H1 (cell line): ENCODE measurements around the gene KLF13. TPM values are rescaled to one million over a fixed set of nuclear protein-coding genes. Genes with fewer than 3 reads are reported as not detected.

Experiments
- CTCF ChIA-PET: fragments of 300-600 bp; sonication (Branson Sonifier 250); formaldehyde crosslinking; loops from one replicate; lab custom pipeline; 2021; ENCODE audit not compliant: partially characterized antibody; lab: Charles Lee
- POLR2A ChIA-PET: fragments of 300-600 bp; sonication (Branson Sonifier 250); formaldehyde crosslinking; loops from one replicate; lab custom pipeline; 2021; ENCODE audit warnings: inconsistent platforms; ENCODE audit not compliant: partially characterized antibody; lab: Charles Lee
- DNase-seq, 2 experiments: peaks; one replicate each; pipeline versions ENCODE4 v3.0.0 to v3.0.0-alpha.2; 2010 to 2022; ENCODE audit warnings: low spot score in 2 of 2, low read depth in 1 of 2, mixed read lengths in 1 of 2
- FAIRE-seq: peaks from 2 replicates; lab custom pipeline; 2011; peaks lifted over from hg19 to GRCh38; lab: Jason Lieb, UNC
- H2AFZ ChIP-seq: 2 replicates; pipeline ENCODE4 v1.8.1; 2012; ENCODE audit warnings: low read length, inconsistent platforms
- H2AK5ac ChIP-seq: 2 replicates; pipeline ENCODE4 v1.6.1; 2013; ENCODE audit warnings: low read depth, low read length
- H2BK120ac ChIP-seq: replicated peaks from 2 replicates; pipeline ENCODE3; 2013; ENCODE audit warnings: low read depth, low read length, inconsistent platforms
- H2BK12ac ChIP-seq: 2 replicates; pipeline ENCODE4 v1.6.1; 2013; ENCODE audit warnings: low read depth, low read length
- H2BK15ac ChIP-seq: 2 replicates; pipeline ENCODE4 v1.6.1; 2013; ENCODE audit warnings: low read length
- H2BK20ac ChIP-seq: 2 replicates; pipeline ENCODE4 v1.6.1; 2013; ENCODE audit warnings: low read length
- H2BK5ac ChIP-seq: 2 replicates; pipeline ENCODE4 v1.6.1; 2013; ENCODE audit warnings: low read depth, low read length
- H3K14ac ChIP-seq: 2 replicates; pipeline ENCODE4 v1.6.1; 2013; ENCODE audit warnings: inconsistent platforms; ENCODE audit not compliant: insufficient read length
- H3K18ac ChIP-seq: 2 replicates; pipeline ENCODE4 v1.6.1; 2013; ENCODE audit warnings: low read length; ENCODE audit errors: extremely low read depth
- H3K23ac ChIP-seq: 2 replicates; pipeline ENCODE4 v1.6.1; 2013; ENCODE audit warnings: inconsistent platforms; ENCODE audit not compliant: insufficient read length
- H3K23me2 ChIP-seq: 2 replicates; pipeline ENCODE4 v1.6.1; 2013; ENCODE audit warnings: low read depth, low read length
- H3K27ac ChIP-seq: 2 replicates; pipeline ENCODE4 v1.6.1; 2011; ENCODE audit warnings: low read depth, low read length, inconsistent platforms
- H3K27me3 ChIP-seq, 4 experiments: replicated peaks in 1 of 4; 1 replicate in 1 of 4; 2 replicates in 3 of 4; pipeline versions ENCODE4 v1.6.1 to v1.8.1; 2011 to 2013; ENCODE audit warnings: low read length in 3 of 4, mild to moderate bottlenecking in 3 of 4, inconsistent platforms in 2 of 4, mixed read lengths in 2 of 4, moderate library complexity in 1 of 4; ENCODE audit not compliant: control insufficient read depth in 3 of 4, insufficient read depth in 3 of 4; ENCODE audit errors: extremely low read depth in 1 of 4
- H3K36me3 ChIP-seq, 4 experiments: 2 replicates each; pipeline versions ENCODE4 v1.6.1 to v1.8.1; 2011 to 2013; ENCODE audit warnings: mild to moderate bottlenecking in 4 of 4, low read length in 3 of 4, moderate library complexity in 2 of 4, control low read depth in 1 of 4, inconsistent platforms in 1 of 4; ENCODE audit not compliant: insufficient read depth in 4 of 4, control insufficient read depth in 2 of 4
- H3K4ac ChIP-seq: replicated peaks from 2 replicates; pipeline ENCODE3; 2013; ENCODE audit warnings: low read length, low read depth, mixed read lengths, inconsistent platforms; ENCODE audit not compliant: insufficient read length
- H3K4me1 ChIP-seq, 4 experiments: replicated peaks in 1 of 4; 1 replicate in 1 of 4; 2 replicates in 3 of 4; pipeline versions ENCODE4 v1.6.1 to v1.8.1; 2011 to 2013; ENCODE audit warnings: low read length in 3 of 4, inconsistent platforms in 2 of 4, mixed read lengths in 1 of 4; ENCODE audit not compliant: insufficient read depth in 4 of 4, control insufficient read depth in 3 of 4
- H3K4me2 ChIP-seq, 2 experiments: 2 replicates each; pipeline versions ENCODE4 v1.6.1 to v1.8.1; 2011 to 2013; ENCODE audit warnings: low read depth in 2 of 2, low read length in 2 of 2, control low read depth in 1 of 2, inconsistent platforms in 1 of 2, mild to moderate bottlenecking in 1 of 2; ENCODE audit not compliant: insufficient read depth in 1 of 2
- H3K4me3 ChIP-seq, 4 experiments: fragments of 200-600, 300-600 bp in 1 of 4; sonication (generic), shearing (Covaris generic), sonication (Bioruptor Twin) in 1 of 4; 2 replicates each; pipeline versions ENCODE4 v1.5.1 to v1.8.1; 2011 to 2016; ENCODE audit warnings: low read length in 4 of 4, low read depth in 3 of 4, control low read depth in 2 of 4, inconsistent platforms in 2 of 4, mild to moderate bottlenecking in 2 of 4, mixed read lengths in 1 of 4, moderate library complexity in 1 of 4; ENCODE audit not compliant: insufficient read depth in 2 of 4; ENCODE audit errors: extremely low read depth in 1 of 4
- H3K56ac ChIP-seq: replicated peaks from 2 replicates; pipeline ENCODE3; 2013; ENCODE audit warnings: low read depth, mild to moderate bottlenecking, mixed read lengths, low read length, inconsistent platforms; ENCODE audit not compliant: insufficient read length
- H3K79me1 ChIP-seq: 2 replicates; pipeline ENCODE4 v1.6.1; 2013; ENCODE audit warnings: low read depth, low read length, control low read depth
- H3K79me2 ChIP-seq, 2 experiments: 2 replicates each; pipeline versions ENCODE4 v1.6.1 to v1.8.1; 2012 to 2013; ENCODE audit warnings: low read length in 2 of 2, mild to moderate bottlenecking in 2 of 2, inconsistent platforms in 1 of 2; ENCODE audit not compliant: insufficient read depth in 2 of 2, control insufficient read depth in 1 of 2
- H3K9ac ChIP-seq, 4 experiments: replicated peaks in 1 of 4; 1 replicate in 1 of 4; 2 replicates in 3 of 4; pipeline versions ENCODE4 v1.6.1 to v1.8.1; 2011 to 2013; ENCODE audit warnings: low read depth in 3 of 4, low read length in 3 of 4, control low read depth in 2 of 4, mild to moderate bottlenecking in 2 of 4, moderate library complexity in 2 of 4, inconsistent platforms in 1 of 4; ENCODE audit errors: extremely low read depth in 1 of 4
- H3K9me3 ChIP-seq, 2 experiments: 2 replicates each; pipeline versions ENCODE4 v1.6.1 to v1.8.1; 2012 to 2013; ENCODE audit warnings: mild to moderate bottlenecking in 2 of 2, moderate library complexity in 2 of 2, control low read depth in 1 of 2, inconsistent platforms in 1 of 2, low read depth in 1 of 2, low read length in 1 of 2, mixed read lengths in 1 of 2; ENCODE audit not compliant: insufficient read depth in 2 of 2
- H4K20me1 ChIP-seq, 2 experiments: replicated peaks in 1 of 2; 2 replicates each; pipeline versions ENCODE3 to v1.8.1; 2011 to 2013; ENCODE audit warnings: inconsistent platforms in 2 of 2, low read length in 2 of 2, mild to moderate bottlenecking in 1 of 2; ENCODE audit not compliant: insufficient read depth in 2 of 2, control insufficient read depth in 1 of 2
- H4K5ac ChIP-seq: 2 replicates; pipeline ENCODE4 v1.6.1; 2013; ENCODE audit warnings: low read length, low read depth, mixed read lengths, inconsistent platforms; ENCODE audit not compliant: insufficient read length
- H4K8ac ChIP-seq: 2 replicates; pipeline ENCODE4 v1.8.0; 2013; ENCODE audit warnings: mild to moderate bottlenecking, moderate library complexity, low read length, inconsistent platforms; ENCODE audit not compliant: insufficient read depth; ENCODE audit errors: extremely low read depth
- H4K91ac ChIP-seq: replicated peaks from 2 replicates; pipeline ENCODE3; 2013; ENCODE audit warnings: low read length, mixed read lengths, inconsistent platforms; ENCODE audit not compliant: insufficient read length
- WGBS, 2 experiments: shearing (Covaris generic) in 1 of 2; methylation state at CpG; one replicate each; pipeline versions ENCODE4 v1.1.6 to v1.1.7; 2013 to 2015; ENCODE audit warnings: low lambda C conversion rate in 2 of 2, mixed read lengths in 2 of 2, inconsistent platforms in 1 of 2, low coverage in 1 of 2, missing lambda C conversion rate in 1 of 2; ENCODE audit not compliant: insufficient replicate concordance in 2 of 2, insufficient coverage in 1 of 2, insufficient read length in 1 of 2; ENCODE audit errors: extremely low coverage in 1 of 2, missing lambda C conversion rate in 1 of 2; 5-methylcytosine and 5-hydroxymethylcytosine counted together
- polyA plus RNA-seq, 7 experiments: library from polyadenylated mRNA; depleted of rRNA in 3 of 7; stranded (reverse) in 5 of 7; unstranded in 2 of 7; fragments of >200 nt in 5 of 7; fragments of 200-250 nt in 2 of 7; gene quantifications; 1 replicate in 5 of 7; 2 replicates in 1 of 7; 4 replicates in 1 of 7; pipeline versions ENCODE4 v1.2.1 to v1.2.3, GENCODE V29; 2011 to 2013; ENCODE audit warnings: missing spikeins in 2 of 7, mixed read lengths in 2 of 7
- total RNA-seq: library from RNA; stranded (reverse); fragmentation: NEBNext Ultra II Directional; extraction: Animal tissue kit (Norgen Biotek cat#: 25700); gene quantifications from 2 replicates; pipeline ENCODE4 v1.2.1, GENCODE V29; 2021

KLF13 gene
- total and polyA plus RNA-seq, 2 of the 8 experiments (the other 6 are each of a cell fraction or from before 2014, with no cell fraction given), result 18.3 to 33.4 TPM

- 87% methylated on average over 14 of the region's 14 CpGs; no CpG with 5 or more reads in 1 of the 2 experiments for WGBS, 2 experiments
- no peak overlapping the region for H2BK20ac ChIP-seq
- H2BK120ac ChIP-seq, result no peak overlapping the region
- H3K14ac ChIP-seq, result no peak overlapping the region
- no peak overlapping the region for H3K4me2 ChIP-seq
- peaks cover 27% of the 10 kb centered on the region for H3K79me1 ChIP-seq
- H4K20me1 ChIP-seq, result peaks cover 13 to 27% of the 10 kb centered on the region in 2 experiments
- no peak overlapping the region for H3K9ac ChIP-seq
- no peak overlapping the region; the same call in none of the 2 replicates for H3K18ac ChIP-seq
- CTCF ChIA-PET, result interaction anchor here (0.6 to 1.5 kb wide), 9 partner anchors 11 to 146 kb away, joined by 3 to 4 read pairs (median 3); no protein-coding TSS in a partner anchor
- no peak overlapping the region for H2BK15ac ChIP-seq
- H2AK5ac ChIP-seq, result no peak overlapping the region
- no peak overlapping the region for H4K5ac ChIP-seq
- POLR2A ChIA-PET, result interaction anchor here (1.2 to 1.5 kb wide), 3 partner anchors 24 to 46 kb away, joined by 3 to 4 read pairs (median 3); partner anchors contain the start of gene KLF13
- FAIRE-seq, result no peak
- no peak overlapping the region for H3K23ac ChIP-seq
- no peak overlapping the region for H3K56ac ChIP-seq
- no peak overlapping the region for H4K91ac ChIP-seq
- no peak overlapping the region for H2AFZ ChIP-seq
- H3K9me3 ChIP-seq, result no peaks in the 10 kb centered on the region
- no peak overlapping the region for H3K4me3 ChIP-seq
- no peak overlapping the region for H3K4ac ChIP-seq
- H3K79me2 ChIP-seq, result peaks cover 0 to 38% of the 10 kb centered on the region in 2 experiments; a peak in 2 of 4 replicates
- H3K36me3 ChIP-seq, result no peaks in the 10 kb centered on the region
- no peaks in the 10 kb centered on the region for H3K23me2 ChIP-seq
- H2BK12ac ChIP-seq, result no peak overlapping the region
- no peak overlapping the region; the same call in 1 of the 2 replicates for H4K8ac ChIP-seq
- peaks cover 0 to 17% (median 2%) of the 10 kb centered on the region in 4 experiments; a peak in 3 of 7 replicates for H3K4me1 ChIP-seq
- no peaks in the 10 kb centered on the region for H3K27me3 ChIP-seq
- no peak overlapping the region for H2BK5ac ChIP-seq
- DNase-seq, result no peak
- no peak overlapping the region for H3K27ac ChIP-seq
Measured at GRCh38 chr15:31352911-31353811, 26.5 kb downstream of the KLF13 start.
